Measurements from ENCODE around the gene VAMP2.

Gene VAMP2, protein sequence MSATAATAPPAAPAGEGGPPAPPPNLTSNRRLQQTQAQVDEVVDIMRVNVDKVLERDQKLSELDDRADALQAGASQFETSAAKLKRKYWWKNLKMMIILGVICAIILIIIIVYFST

DNA sequence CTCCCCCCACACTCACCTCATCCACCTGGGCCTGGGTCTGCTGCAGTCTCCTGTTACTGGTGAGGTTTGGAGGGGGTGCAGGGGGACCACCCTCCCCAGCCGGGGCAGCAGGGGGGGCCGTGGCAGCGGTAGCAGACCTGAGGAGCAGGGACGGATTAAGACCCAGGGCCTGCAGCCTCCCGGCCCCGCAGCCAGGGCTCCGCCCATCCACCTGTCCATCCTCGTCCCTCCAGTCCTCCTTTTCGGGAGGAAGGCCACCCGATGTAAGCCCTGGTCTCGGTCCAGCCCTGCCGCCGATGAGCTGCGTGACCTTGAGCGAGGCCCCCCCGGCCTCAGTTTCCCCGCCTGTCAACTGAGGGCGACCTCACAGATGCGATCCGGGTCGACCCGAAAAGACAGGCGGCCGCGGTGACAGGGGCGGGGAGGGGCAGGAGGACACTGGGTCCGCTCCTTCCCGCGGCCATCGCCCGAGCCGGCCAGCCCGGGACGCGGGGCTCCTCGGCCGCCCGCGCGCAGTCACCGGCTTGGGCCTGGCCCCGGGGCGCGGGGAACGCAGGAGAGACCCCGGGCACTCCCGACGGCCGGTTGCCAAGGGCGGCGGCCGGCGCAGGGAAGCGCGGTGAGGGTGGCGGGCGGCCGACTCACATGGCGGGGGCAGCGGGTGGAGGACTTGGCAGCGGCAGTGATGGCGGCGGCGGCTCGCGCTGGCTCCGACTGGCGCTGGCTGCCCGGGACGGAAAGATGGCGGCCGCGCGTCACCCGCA lies at the start of gene VAMP2:
TSS of gene VAMP2 (minus strand) at position 716 of the 764 bp plus-strand sequence. CDS start at position 647, 69 bp downstream.
- peak; percentile 88 for DNase-seq

DNA sequence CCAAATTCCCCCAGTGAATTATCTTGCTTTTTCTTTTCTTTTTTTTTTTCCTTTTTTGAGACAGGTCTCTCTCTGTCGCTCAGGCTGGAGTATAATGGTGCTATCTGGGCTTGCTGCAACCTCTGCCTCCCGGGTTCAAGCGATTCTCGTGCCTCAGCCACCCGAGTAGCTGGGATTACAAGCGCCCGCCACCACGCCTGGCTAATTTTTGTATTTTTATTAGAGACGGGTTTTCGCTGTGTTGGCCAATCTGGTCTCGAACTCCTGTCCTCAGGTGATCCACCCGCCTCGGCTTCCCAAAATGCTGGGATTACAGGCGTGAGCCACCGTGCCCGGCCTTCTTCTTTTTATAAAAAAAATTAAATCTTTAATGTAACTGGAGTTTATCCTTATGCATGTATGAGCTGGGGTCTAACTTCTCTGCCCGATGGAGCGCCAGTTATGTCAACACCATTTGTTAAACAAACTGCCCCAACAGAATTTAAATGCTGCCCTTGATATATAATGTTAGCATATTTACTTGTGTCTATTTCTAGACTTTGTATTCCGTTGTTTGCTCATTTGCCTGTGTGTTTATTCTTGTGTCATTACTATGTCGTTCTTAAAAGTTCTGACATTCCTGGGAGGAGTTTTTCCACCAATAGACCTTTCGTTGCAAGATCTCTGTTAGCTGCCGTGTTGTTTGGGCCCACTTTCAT lies 48.2 kb upstream of the VAMP2 start:
- no peak for DNase-seq

DNA sequence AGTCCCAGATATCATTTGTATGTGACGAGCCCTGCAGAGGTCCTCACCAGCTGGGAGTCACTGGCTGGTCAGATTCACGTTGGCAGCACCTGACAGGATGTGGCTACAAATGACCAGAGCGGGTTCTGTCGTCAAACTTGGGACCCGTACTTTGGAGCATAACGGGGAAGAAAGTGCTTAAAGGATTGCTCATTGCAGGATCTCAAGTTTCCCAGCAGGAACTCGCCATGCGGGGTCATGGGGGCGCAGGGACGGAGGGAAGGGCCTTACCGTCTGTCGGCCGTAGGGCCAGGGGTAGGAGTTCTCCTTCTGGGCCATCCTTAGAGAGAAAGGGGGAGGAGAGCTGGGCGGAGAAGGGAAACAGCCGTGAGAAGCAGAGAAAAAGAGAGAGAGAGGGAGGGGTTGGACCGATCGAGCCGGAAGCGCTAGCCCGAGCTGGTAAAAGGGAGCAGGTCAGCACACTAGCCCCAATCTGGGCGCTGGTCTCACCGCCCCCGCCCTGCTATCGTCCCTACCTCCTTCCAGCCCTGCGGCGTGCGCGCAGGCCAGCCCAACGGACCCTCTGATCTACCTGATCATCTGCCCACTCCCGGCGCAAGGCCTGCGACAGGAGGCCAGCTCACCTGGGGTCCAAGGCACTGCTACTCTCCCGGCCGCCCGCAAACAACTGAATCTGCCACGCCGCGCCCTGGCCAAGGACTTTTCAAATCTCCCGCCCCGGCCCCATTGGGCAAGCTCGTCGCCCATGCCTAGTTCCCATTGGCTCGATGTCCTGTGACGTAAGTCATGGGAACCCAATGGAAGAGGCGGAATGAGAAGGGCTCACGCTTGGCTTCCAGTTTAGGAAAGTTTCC lies 47.4 kb upstream of the VAMP2 start, which contains the start of gene AURKB:
TSS of gene AURKB (minus strand) at position 669 of the 854 bp plus-strand sequence. CDS start at position 318, 351 bp downstream.
- DNase-seq: peak; percentile 97

DNA sequence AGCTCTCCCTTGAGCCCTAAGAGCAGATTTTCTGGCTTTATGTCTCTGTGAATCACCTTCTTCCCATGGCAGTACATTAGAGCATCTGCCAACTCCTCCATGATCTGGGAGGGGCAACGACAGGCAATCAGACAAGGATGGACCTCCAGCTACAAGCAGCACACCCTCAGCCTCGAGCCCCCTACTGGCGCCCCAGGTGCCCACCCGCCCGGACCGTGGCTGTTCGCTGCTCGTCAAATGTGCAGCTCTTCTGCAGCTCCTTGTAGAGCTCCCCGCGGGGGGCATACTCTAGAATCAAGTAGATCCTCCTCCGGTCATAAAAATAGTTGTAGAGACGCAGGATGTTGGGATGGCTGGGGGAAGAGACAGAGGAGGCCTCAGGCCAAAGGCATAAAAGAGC lies 43.8 kb upstream of the VAMP2 start:
- DNase-seq: no peak

DNA sequence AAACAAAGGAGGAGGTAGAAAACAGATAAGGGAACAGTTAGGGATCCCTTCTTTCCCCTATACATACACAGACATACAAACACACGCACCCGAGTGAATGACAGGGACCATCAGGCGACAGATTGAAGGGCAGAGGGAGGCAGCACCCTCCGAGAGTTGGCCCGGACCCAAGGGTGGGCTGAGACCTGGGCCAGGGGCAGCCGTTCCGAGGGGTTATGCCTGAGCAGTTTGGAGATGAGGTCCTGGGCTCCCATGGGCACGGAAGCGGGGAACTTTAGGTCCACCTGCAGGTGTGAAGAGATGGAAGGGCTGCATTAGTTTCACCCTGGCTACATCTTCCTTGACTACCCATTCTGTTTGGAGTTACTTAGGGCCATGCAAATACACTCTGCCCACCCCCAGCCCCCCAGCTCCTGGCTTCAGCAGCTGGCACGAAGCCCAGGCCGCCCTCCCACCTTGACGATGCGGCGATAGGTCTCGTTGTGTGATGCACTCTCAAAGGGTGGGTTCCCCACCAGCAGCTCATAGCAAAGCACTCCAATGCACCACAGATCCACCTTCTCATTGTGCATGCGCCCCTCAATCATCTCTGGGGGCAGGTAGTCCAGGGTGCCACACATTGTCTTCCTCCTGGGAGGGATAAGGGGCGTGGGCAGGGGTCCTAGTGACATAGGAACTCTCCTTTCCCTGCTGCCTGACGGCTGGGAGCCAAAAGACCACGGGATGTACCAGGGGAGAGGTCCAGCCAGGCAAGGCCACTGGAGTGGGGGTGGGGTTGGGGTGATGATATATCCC lies 42.2 kb upstream of the VAMP2 start:
- no peak for DNase-seq

DNA sequence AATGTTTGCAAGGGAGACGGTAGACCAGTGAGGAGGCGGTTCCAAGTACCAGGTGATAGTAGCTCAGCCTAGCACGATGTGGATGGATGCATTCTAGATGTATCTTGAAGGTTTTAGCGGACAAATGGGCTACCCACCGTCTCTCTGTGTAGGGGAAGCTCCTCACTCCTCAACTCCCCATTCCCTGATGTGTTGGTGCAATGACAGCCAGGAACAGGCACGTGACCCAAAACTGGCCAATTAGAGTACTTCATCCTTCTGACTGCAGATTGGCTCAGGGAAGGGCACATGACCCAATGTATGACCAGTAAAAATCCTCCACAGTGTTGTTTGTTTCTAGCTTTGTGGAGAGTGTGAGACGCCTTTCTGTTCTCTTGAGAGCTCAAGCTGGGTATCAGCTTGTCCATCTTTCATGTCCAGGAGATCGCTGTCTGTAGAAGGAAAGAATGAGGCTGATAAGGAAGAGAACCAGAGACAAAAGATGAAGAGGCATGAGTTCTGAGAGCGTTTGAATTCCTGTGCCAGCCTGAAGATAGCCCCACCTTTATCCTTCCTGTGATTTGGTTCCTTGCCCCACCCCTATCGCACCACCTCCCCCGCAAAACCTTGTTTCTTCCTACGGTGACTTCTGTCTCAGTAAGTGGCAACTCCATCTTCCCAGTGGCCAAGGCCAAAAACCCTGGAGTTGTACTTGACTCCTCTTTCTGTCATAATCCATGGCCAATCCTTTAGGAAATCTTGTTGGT lies 29.5 kb upstream of the VAMP2 start:
- peak; percentile 87 for DNase-seq

DNA sequence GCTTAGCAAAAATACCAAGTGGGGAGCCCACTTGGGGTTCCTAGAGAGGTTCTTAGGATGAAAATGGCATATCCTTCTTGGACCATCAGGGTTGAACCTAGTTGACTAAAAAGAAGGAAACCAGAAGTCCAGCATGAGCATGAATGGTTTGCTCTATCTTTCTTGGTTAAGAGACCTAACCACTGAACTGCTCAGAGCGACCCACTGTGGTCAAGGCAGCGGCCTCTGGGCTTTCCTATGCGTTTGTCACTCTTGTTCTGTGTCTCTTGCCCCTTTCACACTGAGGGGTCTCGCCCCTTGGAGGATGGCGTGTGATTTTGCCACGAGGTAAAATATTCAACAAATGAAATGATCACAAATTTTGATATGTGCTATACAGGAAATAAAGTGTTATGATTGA lies 27.8 kb upstream of the VAMP2 start:
- DNase-seq: no peak

DNA sequence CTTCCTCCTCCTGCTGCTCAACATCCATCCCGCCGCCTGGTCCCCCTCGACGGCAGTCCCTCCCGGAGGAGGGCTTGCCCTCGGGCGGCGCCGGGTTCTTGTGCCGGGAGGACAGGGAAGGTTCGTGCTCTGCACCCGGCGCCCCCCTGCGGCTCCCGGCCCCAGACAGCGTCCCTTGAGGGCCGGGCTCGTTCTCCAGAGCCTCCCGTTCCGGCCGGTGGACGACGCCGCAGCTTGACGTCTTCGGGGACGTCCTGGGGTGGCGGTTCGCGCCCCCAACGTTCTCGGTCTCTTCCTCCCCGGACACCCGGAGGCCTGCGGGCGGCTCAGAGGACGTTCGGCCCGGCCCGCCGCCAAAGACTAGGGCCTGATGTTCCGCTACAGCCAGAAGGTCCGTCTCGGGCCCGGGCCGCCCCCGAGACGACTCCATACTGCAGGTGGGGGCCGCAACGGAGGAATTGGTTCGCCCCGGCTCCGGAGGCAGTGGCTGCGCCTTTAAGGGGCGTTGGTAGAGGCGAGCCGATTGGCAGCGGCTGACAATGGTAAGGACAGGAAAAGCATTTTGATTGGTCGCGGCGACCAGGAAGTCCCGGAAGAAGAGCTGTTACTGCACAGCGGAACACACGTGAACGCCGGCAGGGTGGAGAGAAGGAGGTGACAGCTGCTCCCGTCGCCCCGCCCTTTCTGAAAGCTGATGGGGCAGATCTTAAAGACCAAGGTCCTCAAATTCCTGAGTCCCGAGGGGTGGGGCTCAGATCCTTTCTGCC lies 27.1 kb upstream of the VAMP2 start, which contains the start of gene BORCS6:
TSS of gene BORCS6 (minus strand) at position 470 of the 767 bp plus-strand sequence. CDS start at position 430, 40 bp downstream.
- peak; percentile 98 for DNase-seq

DNA sequence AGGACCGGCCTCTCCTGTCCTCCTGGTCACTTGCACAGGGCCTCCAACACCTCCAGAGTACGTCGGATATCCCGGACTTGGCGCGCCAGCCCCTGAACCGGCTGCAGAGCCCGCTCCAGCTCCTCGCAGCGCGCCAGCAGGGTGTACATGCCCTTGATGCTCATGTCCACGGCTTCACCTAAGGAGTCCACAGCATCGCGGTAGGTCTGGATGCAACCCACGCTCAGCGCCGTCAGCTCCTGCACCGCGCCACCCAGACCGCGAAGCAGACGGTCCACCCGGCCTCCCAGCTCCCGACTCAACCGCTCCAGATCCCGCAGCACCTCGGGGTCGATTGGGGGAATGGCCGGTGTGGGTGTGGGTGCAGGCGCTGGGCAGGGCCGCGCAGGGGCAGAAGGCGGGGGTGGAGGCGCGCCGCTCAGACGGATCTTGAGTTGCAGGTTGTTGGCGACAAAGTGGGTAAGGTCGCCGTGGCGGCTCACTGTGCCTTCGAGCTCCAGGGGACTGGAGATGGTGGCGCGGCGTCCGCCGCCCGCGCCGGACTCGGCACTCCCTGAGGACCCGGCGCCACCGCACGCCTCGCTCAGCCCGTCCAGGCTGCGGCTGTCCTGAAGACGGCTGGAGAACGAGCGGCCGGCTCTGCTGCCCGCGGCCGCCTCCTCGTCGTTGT lies 26.4 kb upstream of the VAMP2 start:
- peak; percentile 48 for DNase-seq

DNA sequence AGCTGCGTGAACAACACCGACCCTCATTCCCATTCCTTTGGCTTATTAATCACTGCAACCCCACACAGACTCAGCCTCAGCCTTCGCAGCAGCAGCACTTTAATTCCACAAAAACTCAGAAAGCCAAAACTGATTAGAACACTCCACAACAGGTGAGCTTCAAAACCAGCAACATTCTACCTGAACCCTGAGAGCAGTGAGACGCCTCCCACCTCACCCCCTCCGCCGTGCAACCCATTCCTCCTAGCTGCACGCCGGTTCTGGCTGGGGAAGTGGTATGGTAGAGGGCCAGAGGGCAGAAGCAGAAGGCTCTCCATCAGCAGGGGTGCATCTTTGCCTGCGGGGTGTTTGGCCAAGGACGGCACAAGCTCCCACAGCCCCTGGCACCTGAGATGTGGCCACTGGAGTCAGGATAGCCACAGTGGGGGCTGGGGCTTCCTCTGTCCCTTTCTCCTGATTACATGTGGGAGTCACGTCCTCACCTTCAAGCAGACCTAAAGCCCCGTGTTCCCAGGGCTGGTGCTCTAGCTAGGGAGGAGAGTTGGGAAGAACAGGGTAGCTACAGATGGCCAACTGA lies 25.6 kb upstream of the VAMP2 start:
- no peak for DNase-seq

DNA sequence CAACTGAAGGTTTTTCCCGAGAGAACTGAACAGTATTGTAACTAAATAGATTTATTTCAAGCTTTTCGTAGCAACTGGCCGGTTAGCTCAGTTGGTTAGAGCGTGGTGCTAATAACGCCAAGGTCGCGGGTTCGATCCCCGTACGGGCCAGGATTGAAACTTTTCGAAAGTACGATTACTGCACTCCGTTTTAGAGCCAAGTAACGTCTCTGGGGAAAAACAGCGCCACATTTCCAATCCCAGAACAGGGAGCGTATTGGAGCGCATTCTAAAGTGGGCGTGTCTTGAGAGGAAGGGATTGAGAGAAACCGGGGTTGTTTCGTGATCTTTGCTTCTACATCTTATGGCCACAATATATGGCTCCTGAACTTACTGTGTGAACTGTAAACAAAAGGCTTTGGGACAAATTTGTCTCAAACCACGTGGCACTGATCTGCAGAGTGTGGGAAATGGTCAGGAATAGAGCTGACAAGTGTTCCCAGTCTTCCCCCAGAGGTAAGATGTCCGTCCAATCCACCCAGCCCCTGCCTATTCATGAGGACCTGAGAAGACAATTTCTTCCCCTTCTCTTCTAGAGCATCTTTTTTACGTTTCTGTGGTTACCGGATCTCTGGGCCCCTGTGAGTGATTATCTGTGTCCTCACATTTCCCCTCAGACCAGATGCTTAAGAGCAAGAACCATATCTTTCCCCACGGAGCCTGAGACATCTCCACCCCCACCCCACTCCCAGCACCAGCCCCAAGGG lies 24.9 kb upstream of the VAMP2 start:
- peak; percentile 96 for DNase-seq

DNA sequence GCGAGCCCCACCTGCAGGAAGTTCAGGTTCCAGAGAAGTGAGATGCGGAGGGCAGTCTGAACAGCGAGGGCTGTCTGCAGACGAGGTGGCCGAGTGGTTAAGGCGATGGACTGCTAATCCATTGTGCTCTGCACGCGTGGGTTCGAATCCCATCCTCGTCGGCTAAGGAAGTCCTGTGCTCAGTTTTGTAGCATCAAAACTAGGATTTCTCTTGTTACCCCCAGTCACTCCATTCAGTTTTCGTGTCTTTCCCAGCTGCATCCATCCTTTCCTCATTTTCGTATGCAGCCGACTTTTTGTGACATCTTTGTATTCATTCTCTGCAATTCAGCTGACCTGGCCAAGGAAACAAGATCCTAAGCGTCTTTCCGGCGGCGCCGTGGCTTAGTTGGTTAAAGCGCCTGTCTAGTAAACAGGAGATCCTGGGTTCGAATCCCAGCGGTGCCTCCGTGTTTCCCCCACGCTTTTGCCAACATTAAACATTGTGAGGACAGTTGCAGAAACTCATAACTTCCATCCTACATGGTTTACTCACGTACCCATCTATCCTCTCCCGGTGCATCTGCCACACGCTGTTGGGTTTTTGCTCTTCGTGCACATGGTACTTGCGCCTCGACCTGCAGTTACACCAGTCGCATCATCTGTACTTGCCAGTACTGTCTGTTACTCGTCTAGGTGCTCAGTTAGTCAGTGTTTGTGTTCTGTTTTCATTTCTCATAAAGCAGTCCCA lies 24.2 kb upstream of the VAMP2 start:
- peak; percentile 98 for DNase-seq

DNA sequence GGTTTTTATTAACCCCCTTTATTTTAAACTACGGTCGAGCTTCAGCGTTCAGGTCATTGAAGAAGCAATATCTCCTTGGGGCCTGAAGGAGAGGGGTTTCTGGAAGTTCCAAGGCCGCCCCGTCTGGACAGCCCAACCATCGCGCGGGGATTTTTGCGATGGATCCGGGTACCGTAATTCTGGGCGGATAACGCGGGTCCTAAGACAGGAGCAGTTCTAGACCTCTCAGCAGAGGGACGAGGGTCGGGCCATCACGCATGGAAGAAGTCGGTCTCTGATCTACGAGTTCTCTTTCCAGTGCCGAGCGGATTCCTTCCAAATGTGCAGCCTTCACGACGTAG lies 23.7 kb upstream of the VAMP2 start:
- no peak for DNase-seq

DNA sequence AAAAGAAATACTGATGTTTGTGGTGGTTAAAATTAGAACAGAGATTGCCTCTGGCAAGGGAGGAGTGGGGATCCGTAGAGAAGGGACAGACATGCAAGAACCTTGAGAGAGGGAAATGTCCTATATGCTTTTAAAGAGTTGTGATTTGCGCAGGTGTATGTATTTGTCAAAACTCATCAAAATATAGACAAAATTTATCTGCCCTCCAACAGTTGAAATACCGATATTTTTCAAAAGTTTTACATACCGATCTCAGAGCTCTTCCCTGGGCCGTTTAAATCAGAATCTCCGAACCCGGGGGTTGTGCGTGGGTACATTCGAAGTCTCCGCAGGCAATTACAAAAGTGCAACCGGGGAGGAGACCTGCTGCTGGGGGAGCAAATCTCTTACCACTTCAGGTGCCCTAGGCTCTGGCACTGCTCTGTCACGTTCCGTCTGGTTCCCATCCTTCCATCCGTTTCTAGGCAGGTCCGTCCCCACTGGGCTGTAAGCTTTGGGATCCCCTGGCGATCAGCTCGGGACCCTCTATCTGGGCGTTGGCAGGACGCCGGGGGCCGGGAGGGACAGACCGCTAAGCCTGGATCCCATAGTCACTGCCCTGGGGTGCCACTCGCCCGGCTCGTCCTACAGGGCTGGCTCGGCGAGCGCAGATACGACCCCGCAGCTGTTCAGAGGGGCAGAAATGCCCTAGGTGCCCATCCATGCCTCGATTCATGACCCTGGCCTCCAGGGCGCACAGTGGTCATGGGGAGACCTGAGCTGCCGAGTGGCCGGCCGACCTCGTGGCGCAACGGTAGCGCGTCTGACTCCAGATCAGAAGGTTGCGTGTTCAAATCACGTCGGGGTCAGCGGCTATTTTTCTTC lies 23.1 kb upstream of the VAMP2 start:
- peak; percentile 94 for DNase-seq

DNA sequence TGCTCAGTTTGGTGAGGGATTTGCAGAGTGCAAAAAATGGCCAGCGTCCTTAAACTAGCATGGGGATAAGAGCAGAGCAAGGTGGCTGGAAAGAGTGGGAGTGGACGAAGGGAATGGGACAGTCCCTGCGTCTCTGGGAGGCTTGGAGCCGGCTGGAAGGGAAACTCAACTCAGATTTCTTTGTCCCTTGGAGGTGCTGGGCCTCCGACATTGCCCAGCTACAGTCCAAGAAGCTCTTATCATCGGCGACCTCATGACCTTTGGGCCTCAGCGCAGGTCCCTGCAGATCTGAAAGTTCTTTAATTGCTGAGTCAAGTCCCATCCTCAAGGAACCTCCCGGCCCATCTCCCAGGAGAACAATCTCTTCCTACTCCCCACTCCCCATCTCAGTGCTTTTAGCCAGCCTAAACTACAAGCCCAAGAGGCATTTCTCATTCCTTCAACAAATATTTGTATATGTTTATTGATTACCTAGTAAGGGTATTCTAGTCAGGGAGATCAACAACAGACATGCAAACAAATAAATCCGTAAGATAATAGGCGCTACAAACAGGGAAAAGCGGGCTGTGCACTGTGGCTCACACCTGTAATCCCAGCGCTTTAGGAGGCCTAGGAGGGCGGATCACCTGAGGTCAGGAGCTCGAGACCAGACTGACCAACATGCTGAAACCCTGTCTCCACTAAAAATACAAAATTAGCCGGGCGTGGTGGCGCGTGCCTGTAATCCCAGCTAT lies 14.4 kb upstream of the VAMP2 start:
- no peak for DNase-seq

DNA sequence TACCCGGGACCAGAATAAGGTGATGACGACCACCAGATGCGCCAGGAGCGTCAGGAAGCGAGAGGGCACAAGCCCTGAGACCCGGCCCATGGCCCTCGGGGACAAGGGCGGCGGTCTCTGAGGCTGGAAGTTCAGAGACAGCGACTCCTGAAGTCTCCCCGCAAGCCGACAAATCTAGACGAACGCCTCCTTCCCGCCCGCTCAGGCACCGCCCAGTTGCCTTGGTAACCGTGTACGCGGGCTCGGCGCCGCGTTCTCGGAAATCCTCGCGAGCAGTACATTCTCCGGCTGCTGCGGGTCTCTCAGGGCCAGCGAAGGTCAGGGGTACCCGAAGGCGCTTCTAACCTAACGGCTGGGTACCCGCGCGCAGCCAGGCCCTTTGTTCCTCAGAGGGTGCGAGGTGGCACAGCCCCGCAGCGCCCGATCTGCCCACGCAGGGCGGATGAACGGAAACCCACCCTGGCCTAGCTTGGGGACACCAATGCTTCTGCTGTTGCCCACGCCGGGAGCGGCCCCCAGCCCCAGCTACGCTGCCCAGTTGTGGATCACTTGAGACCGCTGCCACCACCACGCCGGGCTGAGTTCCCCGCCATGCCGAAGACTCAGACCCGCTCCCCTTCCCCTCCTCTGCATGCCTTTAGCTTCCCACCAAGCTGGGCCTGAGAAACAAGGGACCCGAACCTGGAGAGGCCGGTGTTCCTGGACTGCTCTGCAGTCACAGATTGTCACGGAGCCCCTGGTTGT lies 13.6 kb upstream of the VAMP2 start, which contains the start of gene TMEM107:
TSS of gene TMEM107 (minus strand) at position 184 of the 744 bp plus-strand sequence. CDS start at position 90, 94 bp downstream.
- DNase-seq: peak; percentile 95

Data from right hindlimb (tissue), 1 donor.